H54 (cell line): Measurements from ENCODE around the gene CYP1A2.

Experiments used
- DNase-seq: peaks from one replicate; pipeline ENCODE4 v3.0.0; 2011; ENCODE audit warnings: low spot score, mixed read lengths; ENCODE audit not compliant: insufficient read length
- FAIRE-seq: peaks from 3 replicates; lab custom pipeline; 2011; peaks lifted over from hg19 to GRCh38; lab: Jason Lieb, UNC
- POLR2A ChIP-seq: IDR thresholded peaks from 2 replicates; pipeline ENCODE4 v1.6.1; 2011; ENCODE audit warnings: low read depth, mild to moderate bottlenecking, low read length

CYP1A2 gene, protein sequence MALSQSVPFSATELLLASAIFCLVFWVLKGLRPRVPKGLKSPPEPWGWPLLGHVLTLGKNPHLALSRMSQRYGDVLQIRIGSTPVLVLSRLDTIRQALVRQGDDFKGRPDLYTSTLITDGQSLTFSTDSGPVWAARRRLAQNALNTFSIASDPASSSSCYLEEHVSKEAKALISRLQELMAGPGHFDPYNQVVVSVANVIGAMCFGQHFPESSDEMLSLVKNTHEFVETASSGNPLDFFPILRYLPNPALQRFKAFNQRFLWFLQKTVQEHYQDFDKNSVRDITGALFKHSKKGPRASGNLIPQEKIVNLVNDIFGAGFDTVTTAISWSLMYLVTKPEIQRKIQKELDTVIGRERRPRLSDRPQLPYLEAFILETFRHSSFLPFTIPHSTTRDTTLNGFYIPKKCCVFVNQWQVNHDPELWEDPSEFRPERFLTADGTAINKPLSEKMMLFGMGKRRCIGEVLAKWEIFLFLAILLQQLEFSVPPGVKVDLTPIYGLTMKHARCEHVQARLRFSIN

DNA sequence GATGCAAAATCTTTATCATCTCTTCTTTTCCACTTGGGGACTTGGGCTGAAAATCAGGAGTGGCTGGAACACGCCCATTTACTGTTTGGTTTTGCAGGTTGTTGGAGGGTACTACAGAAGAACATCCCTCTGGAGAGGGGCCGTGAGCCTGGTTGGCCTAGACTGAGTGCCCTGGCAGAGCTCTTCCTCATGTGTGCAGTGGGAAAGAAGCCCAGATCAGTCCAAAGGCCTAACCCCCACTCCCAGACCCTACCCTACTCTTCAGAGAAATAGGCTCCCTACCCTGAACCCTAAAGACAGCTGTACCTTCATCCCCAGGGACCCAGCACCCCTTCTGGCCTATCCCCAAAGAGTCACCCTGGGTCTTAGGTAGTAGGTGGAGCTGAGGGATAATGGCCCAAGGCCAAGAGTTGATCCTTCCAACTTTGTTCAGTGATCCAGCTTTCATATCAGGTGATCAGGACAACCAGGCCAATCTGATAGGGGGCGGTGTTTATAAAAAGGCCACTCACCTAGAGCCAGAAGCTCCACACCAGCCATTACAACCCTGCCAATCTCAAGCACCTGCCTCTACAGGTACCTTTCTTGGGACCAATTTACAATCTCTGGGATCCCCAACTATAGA is at the start of gene CYP1A2:
Gene CYP1A2, plus strand, starts transcription at position 524 of the 625 bp plus-strand sequence. CDS start 894 bp downstream, outside the sequence.
- FAIRE-seq: no peak
- TF ChIP-seq POLR2A: no peak
- no peak for DNase-seq

DNA sequence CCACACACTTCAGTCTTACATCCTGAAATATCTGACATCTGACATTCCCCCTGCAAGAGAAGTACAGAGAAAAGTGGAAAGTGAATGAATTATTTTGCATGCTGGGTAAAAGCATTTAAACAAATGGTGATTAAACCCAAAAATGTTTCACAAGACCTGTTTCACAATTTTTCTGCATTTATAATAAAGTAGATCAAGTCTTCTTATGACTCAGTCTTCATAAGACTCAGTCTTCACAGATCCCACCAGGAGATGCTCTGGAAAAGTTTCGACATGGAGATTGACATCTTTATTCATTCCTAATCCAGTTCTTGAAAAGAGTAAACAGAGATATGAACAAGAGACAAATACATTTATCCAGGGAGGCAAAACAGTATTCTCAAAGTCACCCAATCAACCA is 39.6 kb upstream of the CYP1A2 start:
- TF ChIP-seq POLR2A: no peak
- no peak for DNase-seq
- no peak for FAIRE-seq

DNA sequence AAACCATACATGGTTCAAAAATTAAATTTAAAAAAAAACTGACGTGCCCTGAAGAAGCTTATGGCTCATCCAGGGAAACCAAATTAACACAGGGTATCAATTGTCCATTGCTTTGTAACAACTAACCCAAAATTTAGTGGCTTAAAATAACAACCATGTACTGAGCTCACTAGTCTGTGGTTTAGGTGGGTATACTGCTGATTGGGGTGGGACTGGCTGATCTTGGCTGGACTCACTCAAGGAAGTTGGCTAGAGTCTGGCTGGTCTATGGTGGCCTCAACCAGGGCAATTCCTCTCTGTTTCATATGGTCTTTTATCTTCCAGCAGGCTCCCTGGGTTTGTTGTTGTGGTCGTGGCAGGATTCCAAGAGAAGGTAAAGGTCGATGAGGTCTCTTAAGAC is 38.8 kb upstream of the CYP1A2 start:
- DNase-seq (no peak), FAIRE-seq (no peak)
- no peak for TF ChIP-seq POLR2A

DNA sequence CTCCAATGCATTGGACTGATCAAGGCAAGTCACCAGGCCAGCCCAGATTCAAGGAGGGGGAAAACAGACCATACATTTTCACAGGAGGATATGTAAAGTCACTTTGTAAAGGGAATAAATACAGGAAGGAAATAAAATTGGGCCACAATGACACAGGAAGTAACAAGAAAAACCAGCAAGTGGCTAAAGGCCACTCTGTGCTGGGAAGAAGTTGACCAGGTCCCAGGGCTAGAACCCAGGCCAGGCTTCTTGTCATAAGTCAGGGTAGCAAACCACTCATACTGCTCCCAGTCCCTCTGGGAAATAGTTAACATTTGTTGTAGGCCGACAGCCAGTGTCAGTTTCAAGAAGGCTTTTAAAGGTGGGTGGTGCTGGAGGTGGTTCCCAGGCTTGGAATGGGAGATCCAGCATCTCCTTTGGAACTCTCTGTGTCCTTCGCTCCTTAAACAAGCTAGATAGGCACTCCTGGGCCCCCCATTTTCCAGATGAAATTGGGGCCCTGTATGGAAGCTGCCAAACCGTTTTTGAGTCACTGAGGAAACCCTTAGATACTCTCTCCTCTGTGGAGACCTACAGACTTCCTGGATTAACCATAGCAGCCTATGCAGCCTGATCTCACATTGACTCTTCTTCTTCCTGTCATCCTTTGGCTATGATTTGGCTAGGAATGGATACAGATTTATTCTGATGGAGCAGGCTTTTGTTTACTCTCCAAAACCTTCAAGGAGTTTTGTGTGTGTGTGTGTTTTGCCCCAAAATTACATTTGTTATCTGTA is 38.1 kb upstream of the CYP1A2 start:
- no peak for TF ChIP-seq POLR2A
- no peak for DNase-seq
- no peak for FAIRE-seq

DNA sequence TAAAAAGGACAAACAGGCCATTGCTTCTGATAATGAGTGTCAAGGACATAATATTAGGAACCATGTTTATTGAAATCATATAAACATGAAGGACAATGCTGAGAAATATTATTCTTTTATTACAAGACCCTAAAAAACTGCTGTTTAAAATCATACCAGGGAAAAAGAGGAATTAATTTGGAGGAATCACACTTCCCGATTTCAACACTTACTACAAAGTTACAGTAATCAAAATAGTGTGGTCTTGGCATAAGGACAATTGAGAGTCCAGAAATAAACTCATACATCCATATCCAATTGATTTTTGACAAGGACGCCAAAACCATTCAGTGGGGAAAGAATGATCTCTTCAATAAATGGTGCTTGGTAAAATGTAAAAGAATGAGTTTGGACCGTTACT is 36.3 kb upstream of the CYP1A2 start:
- FAIRE-seq: no peak
- no peak for TF ChIP-seq POLR2A
- DNase-seq: no peak

DNA sequence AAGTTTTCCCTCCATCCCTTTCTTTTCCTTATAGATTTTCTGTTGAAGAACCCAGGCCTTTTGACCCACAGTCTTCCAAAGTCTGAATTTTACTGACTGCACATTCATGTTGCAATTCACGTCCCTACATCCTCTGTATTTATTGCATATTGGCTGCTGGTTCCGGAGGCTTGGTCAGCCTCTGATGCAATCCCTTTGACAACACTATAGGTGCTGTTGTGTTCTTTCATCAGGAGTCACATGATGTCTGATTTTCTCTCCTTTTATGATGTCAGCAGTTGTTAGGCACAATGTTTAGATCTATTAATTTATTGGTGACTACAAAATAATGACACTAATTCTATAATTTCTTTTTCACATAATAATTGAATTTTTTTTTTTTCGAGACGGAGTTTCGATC is 32.0 kb upstream of the CYP1A2 start:
- DNase-seq (no peak), FAIRE-seq (no peak)
- TF ChIP-seq POLR2A: no peak

DNA sequence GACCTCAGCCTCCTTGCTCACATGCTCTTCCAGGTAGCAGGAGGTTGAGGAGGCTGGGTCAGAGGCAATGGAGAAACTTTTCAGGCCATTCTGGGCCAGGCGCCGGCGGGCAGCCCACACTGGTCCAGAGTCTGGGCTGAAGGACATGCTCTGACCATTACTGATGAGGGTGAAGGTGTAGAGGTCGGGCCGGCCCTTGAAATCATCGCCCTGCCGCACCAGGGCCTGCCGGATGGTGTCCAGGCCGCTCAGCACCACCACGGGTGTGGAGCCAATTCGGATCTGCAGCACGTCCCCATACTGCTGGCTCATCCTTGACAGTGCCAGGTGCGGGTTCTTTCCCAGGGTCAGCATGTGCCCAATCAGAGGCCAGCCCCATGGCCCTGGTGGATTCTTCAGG is 26.1 kb upstream of the CYP1A2 start:
- FAIRE-seq (no peak), DNase-seq (no peak)

DNA sequence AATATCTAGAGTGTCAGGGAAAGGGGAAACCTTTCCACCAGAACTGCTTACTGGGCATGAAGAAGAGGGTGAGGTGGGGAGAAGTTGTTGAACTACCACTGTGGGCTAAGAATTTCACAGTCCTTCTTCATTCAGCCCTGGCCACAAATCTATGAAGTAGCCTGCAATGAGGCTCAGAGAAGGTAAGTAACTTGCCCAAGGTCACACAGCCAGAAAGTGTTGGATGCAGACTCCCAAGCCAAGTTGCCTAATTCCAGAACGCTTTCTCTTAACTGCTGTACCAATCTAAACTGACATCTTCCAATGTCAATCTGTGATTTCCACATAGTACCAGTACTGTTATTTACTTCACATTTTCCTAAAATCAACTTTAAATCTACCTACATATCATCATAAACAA is 25.5 kb upstream of the CYP1A2 start:
- no peak for TF ChIP-seq POLR2A
- DNase-seq: no peak
- no peak for FAIRE-seq

More for the DNA sequence above, 26.1 kb upstream of the CYP1A2 start:
- TF ChIP-seq POLR2A: no peak

DNA sequence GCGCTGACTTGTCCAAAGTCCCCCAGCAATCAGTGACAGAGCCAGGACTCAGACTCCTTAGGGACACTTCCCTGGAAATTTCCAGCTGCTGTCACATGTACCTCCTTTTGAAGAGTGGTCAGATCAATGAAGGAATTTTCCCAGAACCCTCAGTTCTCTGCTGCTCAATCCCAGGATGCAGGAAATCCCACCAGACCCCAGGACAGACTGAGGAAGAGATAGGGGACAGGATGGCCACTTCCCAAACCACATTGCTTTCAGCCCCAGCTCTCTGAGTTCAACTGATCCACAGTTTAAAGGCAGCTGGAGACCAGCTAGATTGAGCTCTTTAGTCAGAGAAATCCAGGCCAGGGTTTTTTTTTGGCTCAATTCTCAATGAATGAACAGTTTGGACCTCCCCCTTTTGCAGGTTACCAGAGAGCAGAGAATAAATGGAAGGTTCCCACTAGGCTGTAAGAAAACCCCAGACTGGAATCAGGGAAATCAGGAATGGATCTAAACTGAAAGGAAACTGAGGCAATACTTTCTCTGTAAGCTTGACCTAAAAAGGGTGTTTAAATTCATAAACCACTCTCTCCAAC is 24.8 kb upstream of the CYP1A2 start:
- no peak for TF ChIP-seq POLR2A
- DNase-seq (peak; percentile 32), FAIRE-seq (no peak)

DNA sequence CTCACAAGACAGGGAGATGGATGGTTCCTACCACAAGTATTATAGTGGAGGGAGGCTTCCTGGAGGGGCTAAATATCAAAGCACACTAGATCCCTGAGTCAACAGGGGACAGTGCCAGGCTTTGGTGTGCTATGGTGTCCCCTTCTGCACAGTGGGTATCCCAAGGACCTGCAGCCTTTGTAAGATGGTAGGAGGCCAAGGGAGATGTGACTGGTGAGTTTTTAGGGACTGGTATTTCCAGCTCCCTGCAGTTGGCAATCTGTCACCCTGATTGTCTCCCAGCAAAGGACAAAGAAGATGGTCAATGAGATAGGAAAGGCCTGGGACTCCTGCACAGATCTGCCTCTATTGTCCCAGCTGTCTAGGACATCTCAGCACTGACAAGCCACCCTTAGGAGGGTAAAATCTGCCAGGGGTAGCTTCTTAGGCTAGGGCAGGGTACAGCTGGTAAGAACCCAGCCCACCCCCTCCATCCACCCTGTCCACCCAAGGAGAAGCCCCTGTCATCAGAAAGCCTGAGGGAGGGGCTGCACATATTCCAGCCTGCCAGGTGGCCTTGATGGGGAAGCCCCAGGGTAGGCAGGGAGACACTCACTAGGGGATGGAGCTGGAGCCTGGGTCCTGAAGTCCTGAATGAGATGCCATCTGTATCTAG is 23.9 kb upstream of the CYP1A2 start:
- FAIRE-seq (no peak), DNase-seq (no peak)
- no peak for TF ChIP-seq POLR2A

DNA sequence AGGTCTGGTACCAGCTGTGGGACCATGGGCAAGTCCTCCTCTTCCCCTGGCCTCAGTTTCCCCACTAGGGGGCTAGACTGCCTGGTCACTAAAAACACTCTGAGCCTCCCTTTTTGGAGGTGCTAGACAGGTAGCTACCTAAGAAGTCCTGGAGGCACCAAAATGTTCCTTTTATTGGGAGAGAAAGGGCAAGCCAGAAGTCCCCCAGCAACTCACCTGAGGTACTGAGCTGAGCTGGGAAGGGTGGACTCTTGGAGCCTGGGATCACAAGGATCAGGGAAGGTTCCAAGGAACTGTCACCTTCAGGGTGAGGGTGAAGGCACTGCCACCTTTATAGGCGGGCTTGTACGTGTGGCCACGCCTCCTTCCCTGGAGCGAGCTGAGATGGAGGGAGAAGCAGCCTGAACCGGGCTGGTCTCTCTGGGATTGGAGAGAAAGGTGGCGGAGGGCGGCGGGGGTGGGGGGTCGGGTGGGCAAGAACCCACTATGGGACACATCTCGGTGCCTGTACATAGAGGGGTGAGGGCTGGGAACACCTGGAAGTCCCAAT is 23.3 kb upstream of the CYP1A2 start, which contains the start of gene CYP1A1:
Gene CYP1A1, minus strand, starts transcription at position 304 of the 550 bp plus-strand sequence. CDS start 2,431 bp downstream, outside the sequence.
- no peak for TF ChIP-seq POLR2A
- no peak for FAIRE-seq
- no peak for DNase-seq

DNA sequence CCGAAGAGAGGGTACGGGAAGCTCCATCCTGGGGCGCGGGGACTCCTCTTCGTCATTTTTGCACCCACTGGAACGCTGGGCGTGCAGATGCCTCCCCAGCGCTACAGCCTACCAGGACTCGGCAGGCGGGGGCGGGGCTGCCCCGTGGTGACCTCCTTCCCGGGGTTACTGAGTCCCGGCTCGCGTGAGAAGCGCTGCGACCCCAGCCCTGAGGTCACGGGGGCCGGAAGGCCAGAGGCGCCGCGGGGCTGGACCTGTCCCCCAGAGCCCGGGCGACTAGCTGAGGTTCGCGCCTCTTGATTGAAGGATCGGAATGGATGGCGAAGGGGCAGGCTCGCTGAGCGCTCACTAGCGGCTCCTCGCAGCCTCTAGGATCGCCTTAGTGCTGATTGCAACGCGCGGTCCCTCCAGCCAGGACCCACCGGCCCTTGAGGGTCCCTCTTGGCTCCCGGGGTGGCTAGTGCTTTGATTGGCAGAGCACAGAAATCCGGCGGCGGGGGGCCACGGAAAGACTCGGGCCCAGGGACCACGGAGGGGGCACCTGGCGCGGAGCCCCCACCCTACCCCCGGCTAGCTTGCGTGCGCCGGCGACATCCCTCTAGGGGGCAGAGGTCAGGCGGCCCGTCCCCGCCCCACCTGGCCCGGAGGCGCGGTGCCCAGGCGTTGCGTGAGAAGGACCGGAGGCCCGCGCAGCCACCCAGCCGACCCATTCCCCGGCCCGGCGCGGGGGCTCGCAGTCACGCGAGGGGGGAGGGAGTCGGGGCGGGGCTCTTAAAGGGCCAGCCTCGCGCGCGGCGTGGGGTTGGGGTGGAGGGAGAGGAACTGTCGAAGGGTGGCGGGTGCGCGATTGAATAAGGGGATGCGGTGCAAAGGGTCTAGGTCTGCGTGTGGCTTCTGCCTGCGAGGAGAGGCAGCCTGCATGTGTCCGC is 22.5 kb upstream of the CYP1A2 start:
- TF ChIP-seq POLR2A: no peak
- DNase-seq (no peak), FAIRE-seq (no peak)
